Left lung (tissue), 10 donors: ENCODE results near the gene CCDC9. TPM values are rescaled to one million over a fixed set of nuclear protein-coding genes. Genes with fewer than 3 reads are reported as not detected.

Experiments used
- ATAC-seq: fragments of 200-7000 bp; cut with Tn5 transposase; one replicate; pipeline ENCODE4 v1.9.1; 2020; ENCODE audit warnings: moderate library complexity
- DNase-seq, 4 donors: peaks; one replicate each; pipeline ENCODE4 v3.0.0-alpha.2; 2013 to 2020
- H3K27ac ChIP-seq, 2 donors: fragments of 200-600 bp; sonication (generic) in 1 of 2; one replicate each; pipeline versions ENCODE4 v1.5.0 to v1.8.0; 2020 to 2021
- H3K27me3 ChIP-seq, 2 donors: fragments of 200-600 bp; sonication (generic) in 1 of 2; one replicate each; pipeline versions ENCODE4 v1.5.0 to v1.8.0; 2020 to 2021
- H3K36me3 ChIP-seq, 2 donors: fragments of 200-600 bp; sonication (generic) in 1 of 2; one replicate each; pipeline versions ENCODE4 v1.5.0 to v1.8.0; 2020 to 2021
- H3K4me1 ChIP-seq, 2 donors: fragments of 200-600 bp; one replicate each; pipeline ENCODE4 v1.8.0; 2021
- H3K4me3 ChIP-seq, 2 donors: fragments of 200-600 bp; sonication (generic) in 1 of 2; one replicate each; pipeline versions ENCODE4 v1.5.0 to v1.8.0; 2020 to 2021; ENCODE audit warnings: mild to moderate bottlenecking in 1 of 2
- H3K9me3 ChIP-seq, 2 donors: fragments of 200-600 bp; sonication (generic) in 1 of 2; one replicate each; pipeline versions ENCODE4 v1.5.0 to v1.8.0; 2020 to 2021
- intact Hi-C, 2 donors: fragments of 100-400 bp; cut with DNase I; formaldehyde crosslinking; loops; one replicate each; pipeline versions ENCODE4 v1.11.2 to v1.14.2; 2022
- polyA plus RNA-seq, 6 donors: library from polyadenylated mRNA; unstranded; fragments of 120-200 nt; gene quantifications; one replicate each; pipeline ENCODE4 v1.2.1, GENCODE V29; 2013; ENCODE audit not compliant: insufficient read length in 6 of 6
- total RNA-seq, 2 donors: library from RNA; stranded (reverse); fragmentation: NEBNext Ultra II Directional; extraction: Animal tissue kit (Norgen Biotek cat#: 25700); gene quantifications; one replicate each; pipeline ENCODE4 v1.2.1, GENCODE V29; 2021
- TF ChIP-seq, protein P1 (sequence below), 2 donors: fragments of 200-600 bp; sonication (generic) in 1 of 2; IDR thresholded peaks; one replicate each; pipeline versions ENCODE4 v1.5.0 to v1.8.0; 2021; ENCODE audit warnings: antibody characterized with exemption in 2 of 2
- donor health status: DM: no; HTN: yes; CAD: no.
- donor health status: DM: no; HTN: no; CAD: no.

CCDC9 gene
- total and polyA plus RNA-seq, 8 donors = 24.7 to 35.8 (median 28.6) TPM

DNA sequence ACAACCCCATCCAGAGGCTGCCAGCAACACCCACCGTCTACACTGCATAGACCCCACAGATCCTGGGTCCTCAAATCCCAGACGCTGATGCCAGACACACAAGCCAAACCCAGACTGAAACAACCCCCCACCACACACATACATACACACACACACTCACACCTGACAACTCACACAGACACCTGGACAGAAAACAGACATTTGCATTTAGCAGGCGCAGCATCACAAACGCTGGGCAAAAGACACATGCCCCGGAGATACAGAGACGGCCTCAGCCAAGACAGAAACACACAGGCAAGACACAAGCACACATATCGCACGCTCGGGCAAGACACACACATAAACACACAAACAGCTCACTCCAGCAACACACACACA is 26.7 kb upstream of the CCDC9 start:
- TF ChIP-seq, protein P1, sequence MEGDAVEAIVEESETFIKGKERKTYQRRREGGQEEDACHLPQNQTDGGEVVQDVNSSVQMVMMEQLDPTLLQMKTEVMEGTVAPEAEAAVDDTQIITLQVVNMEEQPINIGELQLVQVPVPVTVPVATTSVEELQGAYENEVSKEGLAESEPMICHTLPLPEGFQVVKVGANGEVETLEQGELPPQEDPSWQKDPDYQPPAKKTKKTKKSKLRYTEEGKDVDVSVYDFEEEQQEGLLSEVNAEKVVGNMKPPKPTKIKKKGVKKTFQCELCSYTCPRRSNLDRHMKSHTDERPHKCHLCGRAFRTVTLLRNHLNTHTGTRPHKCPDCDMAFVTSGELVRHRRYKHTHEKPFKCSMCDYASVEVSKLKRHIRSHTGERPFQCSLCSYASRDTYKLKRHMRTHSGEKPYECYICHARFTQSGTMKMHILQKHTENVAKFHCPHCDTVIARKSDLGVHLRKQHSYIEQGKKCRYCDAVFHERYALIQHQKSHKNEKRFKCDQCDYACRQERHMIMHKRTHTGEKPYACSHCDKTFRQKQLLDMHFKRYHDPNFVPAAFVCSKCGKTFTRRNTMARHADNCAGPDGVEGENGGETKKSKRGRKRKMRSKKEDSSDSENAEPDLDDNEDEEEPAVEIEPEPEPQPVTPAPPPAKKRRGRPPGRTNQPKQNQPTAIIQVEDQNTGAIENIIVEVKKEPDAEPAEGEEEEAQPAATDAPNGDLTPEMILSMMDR (IDR thresholded peaks at IDR 0.05) = no peak
- Histone ChIP-seq H3K36me3 (no peaks in the 10 kb centered on the region), H3K4me1 (peaks cover 14 to 76% of the 10 kb centered on the region in 2 donors), H3K27me3 (peaks cover 0 to 8% of the 10 kb centered on the region in 2 donors), H3K4me3 (peak overlapping the region; percentile 87 to 98), H3K27ac (peak overlapping the region; percentile 81 to 98), H3K9me3 (no peaks in the 10 kb centered on the region)
- intact Hi-C loops = no loop called here
- no peak for ATAC-seq
- peak in 1 of 4 donors; percentile 27 for DNase-seq

DNA sequence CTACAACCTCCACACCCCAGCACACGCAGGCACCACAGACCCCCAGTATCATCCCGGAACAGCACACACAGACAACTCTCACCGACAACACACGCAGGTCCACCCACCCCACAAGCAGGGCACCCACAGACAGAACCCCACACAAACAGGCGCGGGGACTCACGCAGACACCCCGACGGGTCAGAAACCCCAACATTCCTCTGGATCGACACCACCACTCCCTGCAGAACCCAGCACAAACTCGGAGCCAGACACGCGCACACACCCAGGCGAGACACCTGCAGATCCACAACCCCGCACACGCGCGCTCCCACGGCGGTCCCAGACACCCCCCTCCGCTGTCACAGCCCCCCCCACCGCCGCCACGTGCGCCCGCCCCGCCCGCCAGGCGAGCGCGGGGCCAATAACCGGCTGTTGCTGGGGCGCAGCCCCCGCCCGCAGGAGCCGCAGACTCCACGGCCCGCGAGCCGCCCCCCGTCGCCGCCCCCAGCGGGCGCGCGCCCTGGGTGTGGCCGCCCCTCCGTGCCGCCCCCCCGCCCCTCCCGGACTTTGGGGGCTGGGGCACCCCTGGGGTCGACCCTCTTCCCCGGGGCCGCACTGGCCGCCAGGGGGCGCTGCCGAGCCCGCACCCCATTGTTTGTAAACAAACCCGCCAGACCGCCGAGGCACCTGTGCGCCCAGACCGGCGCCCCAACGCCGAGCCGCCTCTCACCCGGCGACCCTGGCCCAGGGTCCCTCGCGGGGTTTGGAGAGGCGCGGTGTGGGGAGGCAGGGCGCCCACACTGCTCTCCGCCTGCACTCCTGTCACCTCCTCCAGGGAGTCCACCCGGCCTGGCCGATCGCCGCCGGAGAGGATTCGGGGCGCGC is 26.0 kb upstream of the CCDC9 start:
- H3K9me3 ChIP-seq = no peaks in the 10 kb centered on the region
- H3K4me3 ChIP-seq = peak overlapping the region; percentile 87 to 98
- peak overlapping the region; percentile 78 to 81 for H3K27ac ChIP-seq
- ATAC-seq (no peak), DNase-seq (peak in 2 of 4 donors; percentile 72 to 94)
- intact Hi-C loops = no loop called here
- peaks cover 14 to 70% of the 10 kb centered on the region in 2 donors for H3K4me1 ChIP-seq
- no peaks in the 10 kb centered on the region for H3K36me3 ChIP-seq
- H3K27me3 ChIP-seq = peaks cover 0 to 8% of the 10 kb centered on the region in 2 donors
- TF ChIP-seq, protein P1 (IDR thresholded peaks at IDR 0.05) = peak; percentile 87

DNA sequence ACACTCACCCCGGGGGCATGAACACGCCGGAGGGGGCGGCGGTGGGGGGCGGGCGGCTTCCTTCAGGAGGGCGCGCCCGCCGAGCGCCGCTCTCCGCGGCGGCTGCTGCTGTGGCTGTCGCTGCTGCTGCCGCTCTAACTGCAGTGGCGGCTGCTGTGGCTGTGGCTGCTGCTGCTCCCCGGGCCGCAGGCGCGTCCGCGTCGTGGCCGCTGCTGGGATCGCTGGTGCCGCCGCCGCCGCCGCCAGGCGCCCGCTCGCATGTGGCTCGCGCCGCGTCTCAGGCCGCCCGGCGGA is 25.5 kb upstream of the CCDC9 start, which contains the start of gene BBC3:
BBC3 (minus strand) TSS at position 279 of the 294 bp plus-strand sequence. CDS start 2,768 bp downstream, outside the sequence.
- ATAC-seq (no peak), DNase-seq (no peak)
- Histone ChIP-seq H3K4me3 (peak within 1 kb of the TSS; percentile 87 to 98), H3K9me3 (no peaks in the 10 kb centered on the region), H3K36me3 (no peaks in the 10 kb centered on the region), H3K27me3 (peaks cover 0 to 8% of the 10 kb centered on the region in 2 donors), H3K27ac (peak within 1 kb of the TSS; percentile 78 to 81), H3K4me1 (peaks cover 14 to 64% of the 10 kb centered on the region in 2 donors)
- TF ChIP-seq, protein P1 (IDR thresholded peaks at IDR 0.05) = no peak
- intact Hi-C loops = no loop called here

DNA sequence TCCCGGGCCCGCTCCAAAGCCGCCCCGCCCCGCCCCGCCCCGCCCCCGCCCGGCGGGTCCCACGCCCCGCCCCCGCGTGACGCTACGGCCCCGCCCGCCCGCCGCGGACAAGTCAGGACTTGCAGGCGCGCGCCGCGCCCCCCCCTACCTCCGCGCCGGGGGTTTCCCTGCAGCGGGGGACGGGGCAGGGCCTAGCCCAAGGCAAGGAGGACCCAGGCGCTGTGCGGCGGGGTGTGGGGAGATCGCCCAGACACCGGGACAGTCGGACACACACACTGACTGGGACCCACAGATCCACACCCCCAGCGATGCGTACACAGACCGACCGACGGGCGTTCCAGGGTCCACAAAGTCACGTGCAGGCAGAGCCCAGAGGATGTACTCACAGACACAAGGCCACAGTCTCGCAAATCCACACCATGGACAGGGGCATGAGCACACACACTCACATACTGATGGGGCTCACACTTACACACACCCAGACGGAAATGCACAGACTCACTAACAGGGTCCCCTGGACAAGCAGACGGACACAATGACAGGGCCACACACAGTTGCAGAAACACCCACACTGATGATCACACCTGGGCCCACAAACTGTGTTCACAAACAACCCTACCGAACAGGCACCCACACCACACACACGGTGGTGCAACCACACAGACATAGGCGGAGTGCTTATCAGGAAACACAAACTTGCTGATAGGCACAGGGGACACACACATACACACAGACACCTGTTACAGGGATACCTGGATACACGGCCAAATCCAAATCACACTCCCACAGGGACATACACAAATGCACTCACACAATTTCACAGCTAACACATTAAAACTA is 24.9 kb upstream of the CCDC9 start:
- peak overlapping the region; percentile 44 to 98 for H3K4me3 ChIP-seq
- H3K27me3 ChIP-seq = peaks cover 0 to 8% of the 10 kb centered on the region in 2 donors
- DNase-seq (peak; percentile 69 to 98 (median 92)), ATAC-seq (peak; percentile 58)
- TF ChIP-seq, protein P1 (IDR thresholded peaks at IDR 0.05) = no peak
- no peaks in the 10 kb centered on the region for H3K9me3 ChIP-seq
- H3K4me1 ChIP-seq = peaks cover 14 to 60% of the 10 kb centered on the region in 2 donors
- no peaks in the 10 kb centered on the region for H3K36me3 ChIP-seq
- peak overlapping the region; percentile 76 to 78 for H3K27ac ChIP-seq
- intact Hi-C loops = no loop called here
